GM19467 (cell line): ENCODE measurements around the gene AIRE.

Experiments
- ATAC-seq: cut with Tn5 transposase; IDR thresholded peaks from one replicate; pipeline ENCODE4 v1.9.1; 2021; ENCODE audit warnings: mild to moderate bottlenecking, moderate library complexity; ENCODE audit not compliant: unreplicated experiment

The AIRE gene

GRCh38 chr21:44322621-44323325 lies 37.1 kb downstream of the AIRE start:
- ATAC-seq: no peak

- no peak for ATAC-seq
Observed at GRCh38 chr21:44323591-44323990, 37.9 kb downstream of the AIRE start.

GRCh38 chr21:44324106-44324853 lies 38.6 kb downstream of the AIRE start:
- no peak for ATAC-seq

- no peak for ATAC-seq
Observed at GRCh38 chr21:44324854-44325107, 39.1 kb downstream of the AIRE start.

- no peak for ATAC-seq
Observed at GRCh38 chr21:44325386-44326271, 40.0 kb downstream of the AIRE start.

GRCh38 chr21:44326272-44326647 lies 40.6 kb downstream of the AIRE start:
- no peak for ATAC-seq

GRCh38 chr21:44326716-44327602 lies 41.3 kb downstream of the AIRE start:
- no peak for ATAC-seq

- no peak for ATAC-seq
Observed at GRCh38 chr21:44327603-44327974, 41.9 kb downstream of the AIRE start.

- no peak for ATAC-seq
Observed at GRCh38 chr21:44328242-44328895, 42.7 kb downstream of the AIRE start.

- ATAC-seq: no peak
Observed at GRCh38 chr21:44329086-44329889, 43.6 kb downstream of the AIRE start.

GRCh38 chr21:44329971-44330681 lies 44.5 kb downstream of the AIRE start:
- no peak for ATAC-seq

GRCh38 chr21:44330698-44331097 lies 45.0 kb downstream of the AIRE start:
- no peak for ATAC-seq

GRCh38 chr21:44331209-44331608 lies 45.5 kb downstream of the AIRE start:
- ATAC-seq: no peak

- no peak for ATAC-seq
Observed at GRCh38 chr21:44331650-44332307, 46.1 kb downstream of the AIRE start.

- ATAC-seq: no peak
Observed at GRCh38 chr21:44332383-44332782, 46.7 kb downstream of the AIRE start.

- no peak for ATAC-seq
Observed at GRCh38 chr21:44332965-44333364, 47.3 kb downstream of the AIRE start.

GRCh38 chr21:44333509-44334328 lies 48.0 kb downstream of the AIRE start:
- ATAC-seq: no peak
